Suppressor macrophage (primary cell): ENCODE measurements around the gene FHOD3.
"Not testable (repeated sequence)": the region's sequence is repeated elsewhere in the genome, so short reads cannot be mapped to it uniquely, and the experiment has no call there.

Experiments used
- DNase-seq, 4 experiments: peaks; one replicate each; pipeline ENCODE4 v3.0.0-alpha.2; 2020 to 2022

FHOD3 gene

GRCh38 chr18:36527740-36528455 is 230.4 kb downstream of the FHOD3 start:
- no peak for DNase-seq

GRCh38 chr18:36529747-36530146 is 232.2 kb downstream of the FHOD3 start:
- DNase-seq = no peak

GRCh38 chr18:36530676-36531405 is 233.3 kb downstream of the FHOD3 start:
- DNase-seq = no peak

GRCh38 chr18:36531636-36532035 is 234.1 kb downstream of the FHOD3 start:
- no peak for DNase-seq

GRCh38 chr18:36532394-36532793 is 234.9 kb downstream of the FHOD3 start:
- DNase-seq = no peak

- DNase-seq = no peak
These were observed 235.3 kb downstream of the FHOD3 start for GRCh38 chr18:36532815-36533214.

GRCh38 chr18:36533446-36534153 is 236.1 kb downstream of the FHOD3 start:
- DNase-seq = no peak

GRCh38 chr18:36534154-36534688 is 236.7 kb downstream of the FHOD3 start:
- DNase-seq = no peak

- DNase-seq = no peak
These were observed 237.9 kb downstream of the FHOD3 start for GRCh38 chr18:36535202-36535935.

GRCh38 chr18:36536426-36536825 is 238.9 kb downstream of the FHOD3 start:
- DNase-seq = no peak

- no peak for DNase-seq
These were observed 239.8 kb downstream of the FHOD3 start for GRCh38 chr18:36537289-36537688.

GRCh38 chr18:36539674-36540231 is 242.2 kb downstream of the FHOD3 start:
- no peak for DNase-seq

GRCh38 chr18:36543030-36543429 is 245.5 kb downstream of the FHOD3 start:
- no peak for DNase-seq

- no peak for DNase-seq
These were observed 246.6 kb downstream of the FHOD3 start for GRCh38 chr18:36543991-36544725.

- DNase-seq = no peak
These were observed 248.4 kb downstream of the FHOD3 start for GRCh38 chr18:36545821-36546427.

- DNase-seq = no peak
These were observed 249.4 kb downstream of the FHOD3 start for GRCh38 chr18:36546876-36547275.

GRCh38 chr18:36547544-36547943 is 250.0 kb downstream of the FHOD3 start:
- no peak for DNase-seq

GRCh38 chr18:36551274-36551673 is 253.8 kb downstream of the FHOD3 start:
- not testable (repeated sequence) for DNase-seq

GRCh38 chr18:36558234-36558633 is 260.7 kb downstream of the FHOD3 start:
- DNase-seq = no peak

GRCh38 chr18:36559149-36559857 is 261.8 kb downstream of the FHOD3 start:
- no peak for DNase-seq
